ENCODE results near the gene SMAD3. TPM values are rescaled to one million over a fixed set of nuclear protein-coding genes. Genes with fewer than 3 reads are reported as not detected.

SMAD3 gene
- total and polyA plus RNA-seq, 3 experiments from 2014 or later = 30.2 to 34.2 (median 31.7) TPM

GRCh38 chr15:67061811-67062368, 3.5 kb upstream of the SMAD3 start:
- Histone ChIP-seq H3K4me3 (ENCODE audit: low read length) (no peak overlapping the region), H3K36me3 (ENCODE audit: insufficient read depth, low read length) (no peaks in the 10 kb centered on the region), H3K9me3 (ENCODE audit: low read length) (no peaks in the 10 kb centered on the region), H3K27ac (ENCODE audit: low read depth, low read length) (no peak overlapping the region), H3K27me3 (ENCODE audit: insufficient read depth, low read length, poor library complexity, severe bottlenecking) (no peaks in the 10 kb centered on the region), H3K4me1 (ENCODE audit: insufficient read depth, low read length) (peaks cover 13% of the 10 kb centered on the region)
- H3K36me3 Mint-ChIP-seq = peaks cover 0 to 5% (median 0%) of the 10 kb centered on the region in 3 donors
- CTCF ChIA-PET = interaction anchor here (1.4 kb wide), 1 partner anchor 16 kb away, joined by 3 read pairs; no protein-coding TSS in a partner anchor
- H3K4me3 Mint-ChIP-seq = peak overlapping the region in 2 of 7 donors; percentile 51 to 95
- no peak for DNase-seq
- peak overlapping the region in 5 of 8 donors; percentile 1 to 86 (median 51) for H3K27ac Mint-ChIP-seq
- H3K4me1 Mint-ChIP-seq = peaks cover 26 to 31% (median 27%) of the 10 kb centered on the region in 3 donors
- H3K27me3 Mint-ChIP-seq = no peaks in the 10 kb centered on the region
- no peaks in the 10 kb centered on the region for H3K9me3 Mint-ChIP-seq
- POLR2A ChIA-PET = no interaction called here

- no peak for DNase-seq
- POLR2A ChIA-PET = no interaction called here
- H3K27me3 Mint-ChIP-seq = no peaks in the 10 kb centered on the region
- H3K9me3 Mint-ChIP-seq = no peaks in the 10 kb centered on the region
- no peaks in the 10 kb centered on the region for H3K27me3 ChIP-seq (ENCODE audit: insufficient read depth, low read length, poor library complexity, severe bottlenecking)
- H3K4me1 Mint-ChIP-seq = peaks cover 27 to 31% (median 29%) of the 10 kb centered on the region in 3 donors
- no peaks in the 10 kb centered on the region for H3K9me3 ChIP-seq (ENCODE audit: low read length)
- no peaks in the 10 kb centered on the region for H3K36me3 ChIP-seq (ENCODE audit: insufficient read depth, low read length)
- no peak overlapping the region for H3K27ac ChIP-seq (ENCODE audit: low read depth, low read length)
- H3K4me3 Mint-ChIP-seq = peak overlapping the region in 1 of 7 donors; percentile 95
- CTCF ChIA-PET = interaction anchor here (1.4 kb wide), 1 partner anchor 16 kb away, joined by 3 read pairs; no protein-coding TSS in a partner anchor
- H3K27ac Mint-ChIP-seq = peak overlapping the region in 4 of 8 donors; percentile 33 to 90 (median 66)
- peaks cover 0 to 11% (median 0%) of the 10 kb centered on the region in 3 donors for H3K36me3 Mint-ChIP-seq
- H3K4me3 ChIP-seq (ENCODE audit: low read length) = no peak overlapping the region
- peaks cover 18% of the 10 kb centered on the region for H3K4me1 ChIP-seq (ENCODE audit: insufficient read depth, low read length)
These were observed 2.9 kb upstream of the SMAD3 start for GRCh38 chr15:67062369-67062985.

- DNase-seq = peak in 1 of 5 donors; percentile 36
- no peak overlapping the region for H3K4me3 ChIP-seq (ENCODE audit: low read length)
- no peaks in the 10 kb centered on the region for H3K9me3 ChIP-seq (ENCODE audit: low read length)
- no peaks in the 10 kb centered on the region for H3K9me3 Mint-ChIP-seq
- H3K4me3 Mint-ChIP-seq = peak overlapping the region; percentile 69 to 96 (median 82)
- peaks cover 32% of the 10 kb centered on the region for H3K4me1 ChIP-seq (ENCODE audit: insufficient read depth, low read length)
- H3K27ac Mint-ChIP-seq = peak overlapping the region in 7 of 8 donors; percentile 61 to 90 (median 83)
- peak overlapping the region; percentile 35 for H3K27ac ChIP-seq (ENCODE audit: low read depth, low read length)
- H3K27me3 Mint-ChIP-seq = no peaks in the 10 kb centered on the region
- no peaks in the 10 kb centered on the region for H3K36me3 ChIP-seq (ENCODE audit: insufficient read depth, low read length)
- H3K36me3 Mint-ChIP-seq = peaks cover 0 to 19% (median 0%) of the 10 kb centered on the region in 3 donors
- H3K27me3 ChIP-seq (ENCODE audit: insufficient read depth, low read length, poor library complexity, severe bottlenecking) = no peaks in the 10 kb centered on the region
- peaks cover 42 to 46% (median 43%) of the 10 kb centered on the region in 3 donors for H3K4me1 Mint-ChIP-seq
- POLR2A ChIA-PET = no interaction called here
- CTCF ChIA-PET = interaction anchor here (1.1 to 1.2 kb wide), 2 partner anchors 30 to 37 kb away, joined by 3 to 5 read pairs; no protein-coding TSS in a partner anchor
These were observed 1.5 kb upstream of the SMAD3 start for GRCh38 chr15:67063689-67064606.

GRCh38 chr15:67064607-67065530, 533 bp upstream of the SMAD3 start:
- Mint-ChIP-seq H3K27ac (peak overlapping the region; percentile 40 to 91 (median 77)), H3K4me1 (peaks cover 50 to 55% (median 52%) of the 10 kb centered on the region in 3 donors), H3K4me3 (peak overlapping the region; percentile 74 to 96 (median 82)), H3K9me3 (no peaks in the 10 kb centered on the region), H3K27me3 (no peaks in the 10 kb centered on the region), H3K36me3 (peaks cover 0 to 22% (median 0%) of the 10 kb centered on the region in 3 donors)
- Histone ChIP-seq H3K36me3 (ENCODE audit: insufficient read depth, low read length) (no peaks in the 10 kb centered on the region), H3K4me3 (ENCODE audit: low read length) (peak overlapping the region; percentile 47), H3K4me1 (ENCODE audit: insufficient read depth, low read length) (peaks cover 41% of the 10 kb centered on the region), H3K27ac (ENCODE audit: low read depth, low read length) (peak overlapping the region; percentile 35), H3K9me3 (ENCODE audit: low read length) (no peaks in the 10 kb centered on the region), H3K27me3 (ENCODE audit: insufficient read depth, low read length, poor library complexity, severe bottlenecking) (no peaks in the 10 kb centered on the region)
- ChIA-PET POLR2A (interaction anchor here (0.6 to 1.5 kb wide), 10 partner anchors 17 to 1213 kb away, joined by 3 to 11 read pairs (median 4); no protein-coding TSS in a partner anchor), CTCF (interaction anchor here (0.8 to 9.7 kb wide), 15 partner anchors 9 to 113 kb away, joined by 3 to 62 read pairs (median 4); no protein-coding TSS in a partner anchor)
- DNase-seq = peak in 2 of 5 donors; percentile 30 to 57

GRCh38 chr15:67066041-67066958, 898 bp downstream of the SMAD3 start:
- no peaks in the 10 kb centered on the region for H3K36me3 ChIP-seq (ENCODE audit: insufficient read depth, low read length)
- H3K27me3 ChIP-seq (ENCODE audit: insufficient read depth, low read length, poor library complexity, severe bottlenecking) = no peaks in the 10 kb centered on the region
- Mint-ChIP-seq H3K4me3 (peak overlapping the region; percentile 94 to 99 (median 97)), H3K36me3 (peaks cover 0 to 35% (median 3%) of the 10 kb centered on the region in 3 donors), H3K9me3 (no peaks in the 10 kb centered on the region), H3K27ac (peak overlapping the region; percentile 76 to 97 (median 95)), H3K4me1 (peaks cover 61 to 69% (median 67%) of the 10 kb centered on the region in 3 donors), H3K27me3 (peaks cover 0 to 1% of the 10 kb centered on the region in 2 donors)
- peak overlapping the region; percentile 64 for H3K27ac ChIP-seq (ENCODE audit: low read depth, low read length)
- peaks cover 47% of the 10 kb centered on the region for H3K4me1 ChIP-seq (ENCODE audit: insufficient read depth, low read length)
- ChIA-PET POLR2A (interaction anchor here (0.6 to 1.5 kb wide), 10 partner anchors 11 to 1212 kb away, joined by 3 to 11 read pairs (median 3); no protein-coding TSS in a partner anchor), CTCF (interaction anchor here (0.7 to 9.7 kb wide), 18 partner anchors 8 to 111 kb away, joined by 3 to 62 read pairs (median 4); no protein-coding TSS in a partner anchor)
- H3K4me3 ChIP-seq (ENCODE audit: low read length) = peak overlapping the region; percentile 93
- H3K9me3 ChIP-seq (ENCODE audit: low read length) = no peaks in the 10 kb centered on the region
- DNase-seq = peak in 1 of 5 donors; percentile 51
